NCI-H345 treated with DMSO at 0.1 percent for 48 hours (cell line): ENCODE results near the gene PDCD10.
A peak's percentile ranks its signal among the peaks of the same experiment; 100 is the strongest.

Experiments used
- DNase-seq: peaks from one replicate; lab custom pipeline; 2025; ENCODE audit not compliant: unreplicated experiment; lab: John Stamatoyannopoulos, UW

PDCD10 gene

DNA sequence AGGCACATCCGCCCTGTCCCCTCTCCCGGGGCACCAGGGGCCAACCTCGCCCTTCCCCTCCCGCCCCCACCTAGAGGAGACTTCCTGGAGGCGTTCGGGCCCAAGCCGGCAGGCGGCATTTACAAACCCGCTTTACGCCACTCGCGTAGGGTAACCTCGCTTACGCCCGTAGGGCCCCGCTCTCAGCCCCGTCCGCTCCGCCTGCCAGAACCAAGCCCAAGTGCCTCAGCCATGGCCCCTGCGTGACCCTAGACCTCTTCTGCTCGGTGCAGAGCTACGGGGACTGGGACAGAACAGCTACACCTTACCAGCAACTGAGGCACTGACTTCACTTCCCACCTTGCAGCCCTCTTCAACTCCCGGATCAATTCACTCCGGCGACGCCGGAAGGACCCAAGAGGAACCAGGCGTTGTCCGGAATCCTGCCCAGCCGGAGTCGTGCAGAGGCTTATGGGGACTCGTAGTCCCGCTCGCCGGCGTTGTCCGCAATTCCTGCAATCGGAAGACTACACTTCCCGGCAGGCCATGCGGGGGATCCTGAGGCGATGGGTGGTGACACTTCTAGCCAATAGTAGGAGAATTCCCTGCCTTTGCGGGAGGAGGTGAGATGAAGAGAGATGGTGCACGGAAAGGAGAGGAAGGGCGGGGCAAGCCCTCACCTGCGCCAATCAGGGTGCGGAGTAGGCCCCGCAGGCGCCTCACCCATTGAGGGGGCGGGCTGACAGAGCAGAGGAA is at the start of gene PDCD10:
PDCD10 (minus strand) TSS at position 395 of the 735 bp plus-strand sequence. CDS start 14,735 bp downstream, outside the sequence.
- peak; percentile 92 for DNase-seq

DNA sequence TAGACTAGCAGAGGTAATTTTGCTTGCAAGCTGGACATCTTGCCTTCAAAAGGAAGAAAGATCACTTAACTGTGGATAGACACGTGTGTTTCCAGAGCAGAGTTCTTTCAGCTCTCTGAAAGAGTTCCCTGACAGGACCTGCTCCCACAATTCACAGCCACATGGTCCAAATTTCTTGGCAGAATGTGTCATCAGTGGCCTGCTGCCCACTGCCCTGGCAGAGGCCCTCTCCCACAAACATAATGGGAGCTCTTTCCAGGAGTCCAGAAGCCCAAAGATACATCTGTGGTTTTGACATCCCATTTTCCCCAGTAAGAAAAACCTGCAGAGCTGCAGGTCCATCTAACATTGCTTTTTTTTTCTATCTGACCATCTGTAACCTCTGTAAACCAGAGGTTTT is 49.1 kb upstream of the PDCD10 start:
- no peak for DNase-seq

DNA sequence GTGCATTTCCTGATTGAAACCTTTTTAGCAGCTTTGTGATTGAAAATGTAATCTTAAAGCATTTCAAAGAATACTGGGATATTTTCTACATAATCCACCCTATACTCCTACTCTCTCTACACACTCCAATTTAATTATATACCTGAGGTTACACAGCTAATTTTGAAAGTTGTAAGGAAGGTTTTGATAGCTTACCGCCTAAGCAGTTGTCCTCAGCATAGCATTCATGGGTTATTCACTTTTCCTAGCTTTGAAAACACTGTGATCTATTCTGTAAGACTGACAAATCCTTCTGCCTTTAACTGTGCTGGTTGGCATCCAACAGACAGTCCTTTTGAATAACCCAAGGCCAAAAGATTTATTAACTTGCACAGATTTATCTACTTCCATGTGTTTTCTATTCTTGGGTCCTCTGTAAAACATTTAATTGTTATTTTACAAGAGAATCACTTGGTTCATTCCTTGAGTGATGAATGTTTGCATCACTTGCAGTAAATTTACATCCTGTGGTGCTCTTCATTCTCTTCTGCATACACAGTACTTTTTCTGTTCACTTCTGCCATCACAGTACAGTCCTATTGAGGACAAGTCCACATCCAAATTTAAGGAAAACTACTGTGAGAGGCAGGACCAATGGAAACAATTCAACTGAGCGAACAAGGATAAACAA is 45.7 kb upstream of the PDCD10 start:
- DNase-seq = no peak

DNA sequence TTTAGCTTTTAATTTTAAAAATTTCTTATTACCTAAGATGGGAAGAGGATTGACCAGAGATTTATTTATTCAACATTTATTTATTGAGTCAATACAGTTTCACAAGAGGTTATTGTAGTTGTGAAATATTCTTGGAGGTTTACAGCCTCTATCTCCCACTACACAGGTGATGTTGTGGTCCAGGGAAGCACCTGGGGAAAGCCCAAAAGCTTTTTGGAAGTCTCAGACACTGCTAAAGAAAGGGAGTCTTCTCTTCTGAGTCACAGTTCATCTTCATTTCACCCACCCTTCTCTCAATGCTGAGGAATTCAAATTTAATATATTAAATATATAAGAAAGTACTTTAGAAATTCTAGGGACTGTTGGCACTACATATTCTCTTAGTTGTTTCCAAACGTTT is 42.7 kb upstream of the PDCD10 start:
- DNase-seq = no peak

DNA sequence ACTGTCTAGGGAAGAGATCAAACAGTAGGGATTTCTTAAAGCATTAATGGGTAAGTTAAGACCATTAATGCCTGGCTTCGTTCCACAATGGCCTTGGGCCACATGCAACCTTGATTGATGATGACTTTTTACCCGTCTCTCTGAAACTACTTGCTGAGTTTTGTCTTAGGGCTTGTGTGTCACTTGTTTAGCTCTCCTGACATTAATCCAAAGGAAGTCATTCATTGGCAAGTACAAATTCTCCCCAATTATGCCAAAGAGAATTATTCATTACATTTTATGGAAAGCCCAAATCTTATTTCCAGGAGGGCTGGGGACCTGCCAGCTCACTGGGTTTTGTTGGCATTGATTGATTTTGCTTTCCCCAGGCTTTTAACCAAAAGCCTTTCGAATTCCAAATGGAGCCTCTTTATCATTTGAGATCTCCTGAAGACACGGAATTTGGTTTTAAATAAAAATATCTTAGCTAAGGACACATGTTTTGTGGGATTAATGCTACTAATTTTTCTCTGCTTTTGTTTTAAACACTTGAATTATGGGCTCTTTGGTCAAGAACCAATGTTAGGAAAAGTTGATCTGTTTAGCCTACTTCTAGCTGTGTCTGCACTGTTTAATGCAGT is 41.5 kb upstream of the PDCD10 start:
- DNase-seq = no peak

DNA sequence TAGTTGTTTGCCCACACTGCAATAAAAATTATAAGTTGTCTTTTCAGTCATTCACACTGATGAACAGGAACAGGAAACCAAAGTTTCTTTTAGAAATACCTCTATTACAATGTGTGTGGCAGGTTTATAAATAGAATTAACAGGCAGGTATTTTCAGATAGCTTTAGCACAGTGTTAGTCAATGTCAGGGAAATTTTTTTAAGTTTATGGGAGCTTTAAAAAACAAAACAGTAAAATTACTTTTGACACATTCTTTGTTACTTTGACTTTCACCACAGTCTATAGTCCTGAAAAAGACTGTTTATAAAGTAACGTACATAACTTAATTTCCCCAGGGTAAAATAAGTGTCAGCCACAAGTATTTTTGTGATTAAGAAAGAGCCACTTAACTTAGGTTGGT is 38.9 kb upstream of the PDCD10 start:
- DNase-seq = no peak

DNA sequence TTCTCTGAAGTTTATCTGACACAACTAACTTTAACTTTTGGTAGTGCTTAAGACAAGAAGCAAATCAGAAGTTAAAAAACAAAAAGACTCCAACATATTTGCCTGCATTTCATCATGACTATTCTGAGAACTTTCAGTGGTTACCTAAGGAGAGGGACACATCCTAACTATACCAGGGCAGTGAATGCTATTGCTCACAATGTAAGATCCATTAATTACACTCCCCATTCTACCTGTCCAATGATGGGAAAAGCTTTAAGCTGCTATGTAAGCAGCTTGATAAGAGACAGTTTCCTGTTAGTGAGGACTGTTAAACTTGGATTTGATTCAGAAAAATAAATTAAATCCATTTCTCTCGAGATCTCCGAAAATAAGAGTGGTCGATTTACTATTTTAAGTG is 38.3 kb upstream of the PDCD10 start:
- DNase-seq = no peak

DNA sequence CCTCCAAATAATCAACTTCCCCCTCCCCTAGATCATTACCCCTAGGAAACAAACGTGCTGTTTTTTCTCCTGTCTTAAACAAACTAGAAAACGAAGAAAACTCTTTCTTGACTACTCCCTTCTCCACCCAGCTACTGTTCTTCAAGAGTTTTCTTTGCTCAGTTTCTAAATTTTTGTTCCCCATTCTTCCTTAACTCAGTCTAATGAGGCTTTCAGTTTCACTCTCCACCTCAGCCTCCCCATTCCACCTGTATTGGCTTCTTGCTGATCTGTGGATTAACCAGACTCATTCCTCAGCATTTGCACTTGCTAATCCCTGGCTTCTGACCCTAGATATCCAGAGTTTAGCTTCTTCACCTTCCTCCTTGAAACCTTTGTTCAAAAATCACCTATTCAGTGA is 27.6 kb upstream of the PDCD10 start:
- no peak for DNase-seq

DNA sequence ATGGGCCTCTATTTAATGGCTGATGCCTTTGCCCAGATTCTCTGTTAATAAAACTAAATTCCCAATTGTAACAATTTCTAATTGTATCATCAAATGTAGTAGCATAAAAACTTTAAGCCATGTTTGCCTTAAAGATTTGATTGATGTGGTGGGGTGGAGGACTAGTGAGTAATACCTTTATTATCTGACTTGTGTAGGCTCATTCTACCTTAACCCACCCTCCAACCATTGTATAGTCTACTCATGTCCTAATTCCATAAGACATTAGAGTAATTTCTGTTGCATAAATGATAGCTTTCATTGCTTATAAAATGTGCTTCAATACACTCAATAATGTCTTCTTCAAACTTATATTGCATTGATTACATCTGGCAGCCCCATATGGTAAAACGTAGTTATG is 26.6 kb upstream of the PDCD10 start:
- DNase-seq = no peak

DNA sequence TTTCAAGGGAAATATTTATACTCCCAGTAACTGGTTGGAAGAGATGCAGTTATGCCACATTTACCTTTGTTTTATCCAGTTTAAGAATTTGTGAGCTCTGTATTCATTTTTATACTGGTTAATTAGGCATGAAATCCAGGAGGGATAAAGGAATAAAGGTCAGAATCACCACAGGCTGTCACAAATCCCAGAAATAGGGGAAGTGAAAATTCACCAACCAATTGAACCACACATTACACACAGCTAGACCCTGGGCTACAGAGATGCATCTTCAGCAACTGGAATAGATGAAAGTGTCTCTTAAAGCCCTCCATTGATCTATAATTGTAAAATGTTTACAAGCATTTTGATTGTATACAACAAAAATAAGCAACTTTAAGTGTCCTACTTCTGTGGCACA is 19.4 kb upstream of the PDCD10 start:
- no peak for DNase-seq

DNA sequence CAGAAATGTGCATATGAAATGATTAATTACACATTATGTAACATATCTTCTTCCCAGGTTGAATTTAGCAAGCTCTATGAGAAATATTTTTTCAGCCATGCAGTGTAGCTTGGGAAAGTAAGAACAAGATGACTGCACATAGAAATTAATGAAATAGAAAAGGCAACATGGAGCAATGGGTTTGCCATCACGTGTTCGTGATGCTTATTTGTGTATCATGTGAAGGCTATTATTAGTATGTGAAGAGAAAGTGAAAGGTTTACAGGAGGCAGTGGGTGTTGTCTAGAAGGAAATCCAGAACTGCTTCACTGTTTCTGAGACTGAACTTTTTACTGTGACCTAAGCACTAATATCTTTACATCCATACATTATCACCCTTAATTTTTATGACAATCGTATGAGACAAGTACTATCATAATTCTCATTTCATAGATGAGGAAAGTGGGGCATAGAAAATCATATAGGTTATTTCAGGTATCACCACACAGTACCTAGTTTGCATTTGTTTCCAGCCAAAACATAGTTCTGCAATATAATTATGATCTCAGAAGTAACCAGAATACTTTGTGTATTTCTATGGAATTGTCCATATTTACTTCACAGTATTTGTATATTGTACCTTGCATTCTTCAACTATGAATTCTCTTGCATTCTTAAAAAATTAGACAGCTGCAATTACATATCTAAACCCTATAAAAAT is 15.7 kb upstream of the PDCD10 start:
- no peak for DNase-seq

DNA sequence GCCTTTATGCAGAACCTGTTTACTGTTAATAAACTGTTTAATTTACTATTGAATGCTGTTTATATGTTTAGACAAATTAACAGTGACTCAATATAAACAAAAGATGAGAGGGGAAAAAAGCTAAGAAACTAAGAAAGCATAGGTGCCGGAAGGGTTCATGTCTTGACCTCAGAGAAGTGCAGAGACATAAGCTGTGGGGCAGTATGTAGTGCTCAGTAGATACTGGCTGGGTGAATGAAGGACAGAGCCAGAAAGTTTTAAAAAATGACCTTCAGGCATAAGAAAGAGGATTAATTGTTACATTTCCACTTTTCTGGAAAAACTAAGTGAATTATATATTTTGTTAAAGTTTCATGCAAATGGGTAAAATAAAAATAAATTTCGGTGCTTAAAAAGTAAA is 15.0 kb upstream of the PDCD10 start:
- no peak for DNase-seq

DNA sequence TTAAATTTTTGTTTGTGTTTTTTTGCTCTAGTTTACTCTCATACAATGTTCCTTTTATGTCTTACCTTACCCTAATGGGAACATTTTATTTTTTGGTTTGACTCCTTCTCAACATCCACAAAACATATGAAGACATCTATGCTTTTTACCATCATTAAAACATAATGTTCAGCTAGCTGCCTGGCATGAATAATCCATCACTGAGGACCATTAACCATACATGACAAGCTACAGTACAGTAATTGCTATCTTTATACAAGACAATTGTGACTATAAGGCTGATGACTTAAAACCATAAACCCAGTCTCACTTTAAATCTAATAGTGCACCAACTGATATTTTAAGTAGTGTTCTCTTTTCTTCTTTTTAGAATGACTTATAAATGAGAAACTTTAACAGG is 14.5 kb upstream of the PDCD10 start:
- DNase-seq = no peak

DNA sequence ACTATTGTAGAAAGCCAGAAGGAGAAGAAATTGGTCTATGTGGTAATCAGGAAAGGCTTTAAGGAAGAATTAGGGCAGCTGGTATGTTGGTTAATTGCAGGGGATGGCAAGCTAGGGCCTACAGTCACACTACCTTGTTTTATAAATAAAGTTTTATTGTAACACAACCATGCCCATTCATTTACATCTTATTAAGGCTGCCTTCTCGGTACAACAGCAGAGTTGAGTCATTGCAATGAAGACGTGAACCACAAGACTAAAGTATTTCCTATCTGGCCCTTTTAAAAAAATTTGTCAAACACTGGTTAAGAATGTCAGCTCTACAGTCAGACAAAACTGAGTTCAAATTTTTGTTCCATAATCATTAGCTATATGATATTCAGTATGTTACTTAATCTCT is 9.1 kb upstream of the PDCD10 start:
- DNase-seq = no peak

DNA sequence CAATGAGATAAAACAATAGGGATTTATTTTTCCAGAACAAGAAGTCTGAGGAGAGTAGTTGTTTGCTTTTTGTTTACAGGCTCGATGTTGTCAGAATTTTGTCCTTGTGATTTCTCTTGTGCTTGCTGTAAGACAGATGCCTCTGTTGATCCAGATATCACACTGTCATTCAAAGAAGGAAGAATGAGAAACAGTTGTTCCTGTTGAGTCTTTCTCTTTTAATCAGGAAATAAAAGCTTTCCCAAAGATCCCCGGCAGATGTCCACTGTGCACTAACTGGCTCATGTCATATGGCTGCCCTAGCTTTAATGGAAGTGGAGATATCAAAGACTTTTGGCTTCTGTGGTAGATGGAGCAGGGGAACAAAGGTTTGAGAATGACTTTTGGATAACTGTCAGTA is 7.6 kb upstream of the PDCD10 start:
- no peak for DNase-seq

DNA sequence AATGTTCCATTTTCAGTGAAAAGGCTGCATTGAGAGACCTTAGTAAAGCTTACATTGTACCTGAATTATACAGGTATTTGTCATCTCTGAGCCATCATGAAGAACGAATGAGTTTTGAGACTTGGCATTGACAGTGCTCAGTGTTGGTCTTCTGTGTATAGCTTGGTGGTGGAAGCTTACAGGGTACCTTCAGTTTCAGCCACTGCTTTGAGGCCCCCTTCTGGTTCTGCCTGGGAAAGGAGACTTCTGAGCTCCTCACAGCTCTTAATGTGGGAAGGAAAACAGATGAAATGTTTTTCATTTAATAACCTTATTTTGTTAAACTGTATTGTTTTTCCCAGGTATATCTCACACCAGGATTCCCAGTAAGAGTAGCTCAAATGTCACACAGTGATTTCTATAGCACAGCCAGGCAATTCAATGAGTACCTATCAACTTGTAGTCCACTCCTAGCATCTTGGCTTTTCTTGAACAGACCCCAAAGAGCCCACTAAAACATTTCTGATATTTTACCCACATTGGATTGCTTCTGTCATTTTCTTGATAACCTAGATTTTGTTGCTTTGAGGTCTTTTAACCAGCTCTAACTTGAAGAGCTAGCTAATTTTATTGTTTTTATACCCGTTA is 6.4 kb upstream of the PDCD10 start:
- DNase-seq = no peak

DNA sequence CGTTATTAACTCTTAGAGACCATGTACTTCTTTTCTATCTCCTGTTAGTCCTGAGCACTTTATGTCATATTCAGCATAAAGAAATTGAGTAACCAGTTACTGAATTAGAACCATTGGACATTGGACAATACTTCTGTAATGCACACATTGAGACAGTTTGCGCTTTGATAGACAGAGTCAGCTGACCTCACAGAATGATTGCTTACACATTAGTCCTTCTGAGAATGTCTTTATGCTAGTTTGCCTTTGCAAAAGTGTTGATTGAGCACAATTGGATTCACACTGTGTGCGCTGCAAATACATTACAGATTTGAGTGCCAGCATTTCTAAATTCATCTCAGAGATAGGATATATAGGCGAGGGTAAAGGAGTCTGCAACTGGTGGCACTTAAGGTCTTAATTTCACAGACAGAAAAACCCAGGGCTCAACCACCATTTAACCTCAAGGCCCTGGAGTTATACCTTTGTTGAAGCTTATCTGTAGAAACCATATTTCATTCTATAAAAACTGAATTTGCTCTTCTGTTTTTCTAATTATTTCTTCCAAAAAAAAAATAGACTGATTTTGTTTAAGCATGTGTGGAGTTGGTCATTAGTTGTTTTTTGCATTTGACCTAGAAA is 4.6 kb upstream of the PDCD10 start:
- DNase-seq = no peak

DNA sequence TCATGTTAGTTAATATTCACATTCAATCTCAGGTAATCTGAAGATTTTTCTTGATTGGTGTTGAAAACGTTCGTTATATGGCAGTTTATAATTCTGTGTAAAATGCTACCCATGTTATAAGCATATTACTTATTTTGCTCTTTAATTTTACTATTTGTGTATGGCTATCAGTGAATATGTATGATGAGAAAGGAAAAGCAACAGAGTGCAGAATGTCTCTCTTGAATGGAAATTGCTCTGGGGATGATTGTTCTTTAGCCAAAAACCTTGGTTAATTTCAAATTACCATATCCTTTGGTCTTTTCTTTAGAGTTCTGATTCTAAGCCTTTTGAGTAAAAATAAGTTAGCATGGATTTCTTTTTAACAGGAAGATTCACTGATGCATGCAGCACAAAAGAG is 3.3 kb upstream of the PDCD10 start:
- no peak for DNase-seq

DNA sequence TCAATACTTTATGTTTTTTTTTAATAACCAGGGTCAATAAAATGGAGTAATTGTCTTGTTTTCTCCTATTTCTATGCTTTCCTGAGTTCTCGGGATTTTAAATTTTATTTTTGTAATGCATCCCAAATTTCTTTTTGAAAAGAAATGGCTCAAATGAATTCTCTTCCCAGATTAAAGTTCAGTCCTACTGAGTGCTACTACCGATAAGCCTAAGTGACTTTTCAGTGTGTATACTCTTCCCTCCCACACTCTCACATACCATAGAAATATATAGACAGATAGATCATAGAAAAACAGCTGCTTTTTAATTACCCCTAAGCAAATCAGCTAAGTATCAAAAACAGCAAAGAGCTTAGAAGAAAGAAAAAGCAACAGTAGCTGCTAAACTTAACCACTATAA is 2.3 kb upstream of the PDCD10 start:
- no peak for DNase-seq

DNA sequence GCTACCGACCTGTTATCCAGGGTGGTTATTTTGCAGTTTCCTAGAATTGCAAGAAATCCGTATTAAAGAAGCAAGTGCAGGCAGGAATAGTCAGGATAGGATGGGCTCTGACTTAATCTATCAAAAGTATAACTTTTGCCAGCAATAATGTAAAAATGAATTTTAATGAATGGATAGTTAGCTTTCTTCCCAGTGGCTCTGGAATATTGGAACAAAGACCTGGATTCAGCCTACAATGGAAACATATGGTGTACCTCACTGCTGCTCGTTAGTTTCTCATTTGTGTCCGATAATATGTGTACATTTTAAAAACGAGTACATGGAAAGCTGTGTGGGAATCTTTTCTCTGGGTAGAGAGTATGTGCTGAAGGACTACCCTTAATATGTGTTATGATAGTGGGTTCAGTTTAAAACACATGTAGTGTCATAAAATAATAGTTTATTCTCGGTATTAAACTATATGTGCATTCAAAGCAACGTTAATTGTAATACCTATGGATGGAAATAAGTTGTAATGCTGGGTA is 1.6 kb upstream of the PDCD10 start:
- DNase-seq = no peak
